ENCODE results near the gene KXD1. TPM values are rescaled to one million over a fixed set of nuclear protein-coding genes. Genes with fewer than 3 reads are reported as not detected.
"Not testable (repeated sequence)": the region's sequence is repeated elsewhere in the genome, so short reads cannot be mapped to it uniquely, and the experiment has no call there.

KXD1 gene
- polyA plus RNA-seq, 5 donors, result 65.2 to 89.5 (median 73.3) TPM

- DNase-seq, result no peak
Measured at GRCh38 chr19:18532168-18532890, 25.3 kb upstream of the KXD1 start.

DNA sequence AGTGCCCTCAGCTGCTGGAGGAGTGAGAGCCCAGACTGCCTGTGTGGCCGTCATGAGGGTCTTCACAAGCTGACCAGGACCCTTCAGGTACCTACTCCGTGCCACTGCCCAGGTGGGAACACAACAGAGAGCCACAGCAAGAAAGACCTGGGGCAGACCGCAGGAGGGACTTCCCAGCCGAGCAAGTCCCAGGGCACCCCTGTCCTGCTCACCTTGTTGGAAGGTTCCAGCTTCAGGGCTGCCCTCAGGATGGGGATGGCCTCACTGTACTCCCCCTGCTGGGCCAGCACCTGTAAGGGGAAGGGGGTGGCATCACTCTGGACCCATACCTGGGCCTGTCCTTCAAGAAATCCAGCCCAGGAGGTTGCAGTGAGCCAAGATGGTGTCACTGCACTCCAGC is 24.6 kb upstream of the KXD1 start:
- DNase-seq, result no peak

GRCh38 chr19:18536475-18536874 is 21.2 kb upstream of the KXD1 start:
- no peak for DNase-seq

- DNase-seq, result no peak
Measured at GRCh38 chr19:18537431-18537830, 20.2 kb upstream of the KXD1 start.

DNA sequence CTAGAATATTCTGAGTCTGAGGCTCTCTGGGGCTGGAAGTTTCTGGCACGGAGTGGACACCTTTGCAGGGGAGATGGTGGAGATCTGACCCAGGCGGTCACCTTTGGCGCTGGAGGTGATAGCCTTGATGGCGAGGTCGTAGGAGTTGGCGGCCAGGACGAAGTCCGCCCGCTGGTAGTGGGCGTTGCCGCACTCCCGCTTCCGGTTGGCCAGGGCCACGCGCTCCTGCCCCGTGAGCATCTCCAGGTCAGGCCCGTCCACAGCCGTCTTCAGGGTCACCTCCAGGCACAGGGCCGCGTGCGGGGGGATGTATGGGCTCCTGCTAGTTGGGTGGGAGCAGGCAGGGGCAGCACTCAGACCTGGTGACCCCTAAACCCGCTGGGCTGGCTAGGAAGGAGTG is 19.6 kb upstream of the KXD1 start:
- DNase-seq, result no peak

DNA sequence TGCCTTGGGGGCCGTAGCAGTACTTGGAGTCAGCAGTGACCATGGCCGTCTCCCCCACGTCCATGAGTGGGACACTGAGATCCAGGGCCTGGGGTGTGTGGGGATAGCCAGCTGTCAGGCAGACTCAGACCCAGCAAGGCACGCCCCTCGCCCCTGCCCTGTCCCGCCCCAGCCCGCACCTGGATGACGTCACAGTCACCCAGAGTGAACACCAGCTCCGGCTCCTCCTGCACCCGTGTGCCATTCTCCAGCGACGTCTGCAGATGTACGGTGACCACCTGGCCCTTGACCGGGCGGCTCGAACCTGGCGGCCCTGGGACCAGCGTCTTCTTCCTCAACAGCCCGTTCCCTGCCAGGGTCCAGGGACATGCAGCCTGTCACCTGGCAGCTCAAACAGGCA is 18.3 kb upstream of the KXD1 start:
- no peak for DNase-seq

- DNase-seq, result not testable (repeated sequence)
Measured at GRCh38 chr19:18540200-18540599, 17.5 kb upstream of the KXD1 start.

DNA sequence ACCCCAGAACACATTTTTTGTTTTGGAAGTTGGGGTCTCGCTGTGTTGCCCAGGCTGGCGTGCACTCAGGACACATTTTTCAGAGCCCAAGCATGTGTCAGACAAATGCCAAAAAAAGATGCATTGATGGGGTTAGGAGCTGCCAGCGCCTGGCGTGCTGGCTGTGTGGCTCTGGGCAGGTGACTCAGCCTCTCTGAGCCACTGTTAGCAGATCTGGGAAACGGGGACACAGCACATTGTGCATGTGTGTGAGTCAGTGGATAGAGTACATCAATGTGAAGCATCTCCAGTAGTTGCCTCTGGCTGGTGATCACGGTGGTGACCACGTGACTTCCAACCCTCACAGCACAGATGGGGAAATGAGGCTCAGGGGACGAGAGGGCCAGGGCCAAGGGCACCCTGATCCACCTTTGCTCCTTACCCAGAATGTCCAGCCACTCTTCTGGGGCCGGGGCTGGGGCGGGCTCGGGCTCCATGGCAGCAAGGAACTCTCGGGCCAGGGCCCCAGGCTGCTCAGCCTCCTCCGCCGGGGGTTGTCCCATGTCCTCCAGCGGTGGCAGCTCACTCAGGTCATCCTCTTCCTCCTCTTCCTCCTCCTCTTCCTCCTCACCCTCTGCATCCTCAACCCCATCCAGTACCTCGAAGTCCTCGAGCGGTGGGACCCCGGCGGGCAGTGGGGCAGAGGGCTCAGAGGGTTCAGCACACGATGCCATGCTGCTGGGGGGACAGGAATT is 16.2 kb upstream of the KXD1 start:
- no peak for DNase-seq

DNA sequence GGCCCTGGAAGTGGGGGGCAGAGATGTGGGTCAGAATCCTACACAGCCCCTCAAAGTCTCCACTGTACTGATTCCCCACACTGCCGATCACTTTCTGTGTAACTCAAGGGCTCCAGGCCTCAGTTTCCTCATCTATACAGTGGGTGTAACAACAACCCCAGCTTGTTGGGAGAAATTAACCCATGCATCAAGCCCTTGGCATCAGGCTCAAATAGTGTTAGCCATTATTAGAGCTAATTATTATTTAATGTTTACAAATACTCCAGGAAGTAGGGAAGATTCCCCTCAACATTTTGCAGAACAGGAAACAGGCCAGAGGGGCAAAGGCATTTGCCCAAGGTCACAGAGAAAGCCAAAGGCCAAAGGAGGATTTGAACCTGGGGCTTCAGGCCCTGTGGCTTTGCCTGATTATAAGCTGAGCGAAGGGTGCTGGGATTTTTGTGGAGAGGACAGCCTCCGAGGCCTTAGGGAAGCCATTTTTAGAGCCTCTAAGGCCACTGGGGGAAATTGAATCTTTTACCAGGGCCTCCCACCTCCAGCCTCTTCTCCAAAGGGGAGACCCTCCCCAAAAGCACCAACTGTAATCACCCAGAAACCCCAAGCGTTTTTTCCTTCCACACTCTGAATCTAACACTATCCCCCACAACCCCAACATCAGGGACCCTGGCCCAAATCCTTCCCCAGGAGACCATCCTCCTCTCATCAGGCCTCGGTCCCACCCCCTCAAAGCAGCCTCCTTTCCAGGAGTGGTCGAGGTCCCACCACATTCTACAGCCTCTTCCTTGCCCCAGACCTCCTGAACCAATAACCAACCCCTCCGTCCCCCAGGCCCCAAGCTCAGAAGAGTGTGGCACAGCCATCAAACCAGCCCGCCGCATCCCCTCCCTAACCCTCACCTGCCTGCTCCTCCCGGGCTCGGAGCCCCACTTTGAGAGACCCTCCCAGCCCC is 15.4 kb upstream of the KXD1 start:
- peak; percentile 8 to 10 for DNase-seq

- DNase-seq, result peak; percentile 89 to 90
Measured at GRCh38 chr19:18542941-18543813, 14.5 kb upstream of the KXD1 start, which contains the start of gene FKBP8. TSS of gene FKBP8 (minus strand) at chr19:18543573. CDS start at chr19:18541970, 1,603 bp downstream.

DNA sequence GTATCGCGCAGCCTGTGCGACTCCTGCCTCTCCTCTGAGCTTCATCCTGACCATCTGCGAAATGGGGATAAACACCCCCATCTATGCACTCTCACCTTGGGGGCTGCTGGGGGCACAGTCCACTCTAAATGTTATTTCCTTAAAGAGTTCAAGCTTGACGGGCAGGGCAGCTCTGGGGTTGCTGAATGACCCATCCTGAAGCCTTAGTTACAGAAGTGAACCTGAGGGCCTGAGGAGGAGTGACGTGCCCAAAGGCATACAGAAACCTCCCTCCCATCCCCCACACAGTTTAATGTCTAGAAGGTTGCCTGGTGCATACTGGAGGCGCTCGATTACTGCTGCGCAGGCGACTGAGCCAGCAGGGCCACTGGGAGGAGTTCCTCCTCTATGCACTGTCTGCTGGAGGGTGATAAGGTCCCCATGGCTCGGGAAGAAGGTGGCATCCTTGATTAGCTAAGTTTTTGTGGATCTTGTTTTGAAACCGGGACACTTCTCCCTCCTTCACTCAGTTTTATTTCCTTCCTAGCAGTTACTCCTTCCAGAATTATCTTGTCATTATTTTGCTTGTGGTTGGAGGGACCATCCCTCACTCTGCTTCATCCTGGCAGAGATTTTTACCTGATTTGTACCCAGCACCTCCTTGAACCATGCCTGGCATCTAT is 13.7 kb upstream of the KXD1 start:
- peak in 1 of 2 donors; percentile 27 for DNase-seq

DNA sequence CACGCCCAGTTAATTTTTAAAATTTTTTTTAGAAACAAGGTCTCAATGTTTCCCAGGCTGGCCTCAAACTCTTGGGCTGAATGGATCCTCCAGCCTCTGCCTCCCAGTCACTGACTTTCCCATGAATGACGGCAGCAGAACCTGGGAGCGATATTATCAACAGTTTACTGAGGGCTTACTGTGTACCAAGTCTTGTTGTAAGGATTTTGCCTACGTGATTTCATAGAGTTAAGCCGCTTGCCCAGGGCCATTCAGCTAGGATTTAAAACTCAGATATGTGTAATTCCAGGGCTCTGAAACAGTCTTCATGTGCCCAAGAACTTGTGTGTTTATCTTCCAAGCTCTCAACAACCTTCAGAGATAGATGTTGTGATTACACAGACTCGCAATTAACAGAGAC is 6.0 kb upstream of the KXD1 start:
- DNase-seq, result no peak

GRCh38 chr19:18558202-18558555 is 509 bp downstream of the KXD1 start:
- DNase-seq, result no peak

DNA sequence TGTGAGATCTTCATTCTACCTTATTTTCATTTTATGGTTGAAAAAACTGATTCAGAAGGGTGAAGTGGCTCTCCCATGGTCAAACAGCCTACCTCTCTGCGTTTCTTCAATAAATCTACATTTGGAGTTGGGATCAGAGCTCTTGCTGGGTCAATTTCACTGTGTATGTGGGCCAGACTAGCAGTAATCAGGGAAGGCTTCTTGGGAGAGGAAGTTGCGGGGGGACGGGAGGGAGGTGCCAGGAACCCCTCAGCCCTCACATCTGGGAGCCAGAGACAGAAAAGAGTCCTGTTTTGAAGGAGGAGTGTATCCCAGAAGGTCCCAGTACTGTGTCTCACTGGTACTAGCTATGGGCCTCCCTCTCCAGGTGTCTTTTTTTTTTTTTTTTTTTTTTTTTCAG is 934 bp downstream of the KXD1 start:
- DNase-seq, result no peak

- DNase-seq, result no peak
Measured at GRCh38 chr19:18559685-18560084, 2.0 kb downstream of the KXD1 start.

GRCh38 chr19:18562086-18562485 is 4.4 kb downstream of the KXD1 start:
- no peak for DNase-seq

- no peak for DNase-seq
Measured at GRCh38 chr19:18566953-18567352, 9.3 kb downstream of the KXD1 start.

- DNase-seq, result no peak
Measured at GRCh38 chr19:18568367-18568766, 10.7 kb downstream of the KXD1 start.

- peak; percentile 97 to 98 for DNase-seq
Measured at GRCh38 chr19:18571564-18572344, 14.1 kb downstream of the KXD1 start, which contains the start of gene UBA52. TSS of gene UBA52 (plus strand) at chr19:18571857. CDS start at chr19:18573301, 1,444 bp downstream.
